ENCODE results near the gene KRTAP4-4.

DNA sequence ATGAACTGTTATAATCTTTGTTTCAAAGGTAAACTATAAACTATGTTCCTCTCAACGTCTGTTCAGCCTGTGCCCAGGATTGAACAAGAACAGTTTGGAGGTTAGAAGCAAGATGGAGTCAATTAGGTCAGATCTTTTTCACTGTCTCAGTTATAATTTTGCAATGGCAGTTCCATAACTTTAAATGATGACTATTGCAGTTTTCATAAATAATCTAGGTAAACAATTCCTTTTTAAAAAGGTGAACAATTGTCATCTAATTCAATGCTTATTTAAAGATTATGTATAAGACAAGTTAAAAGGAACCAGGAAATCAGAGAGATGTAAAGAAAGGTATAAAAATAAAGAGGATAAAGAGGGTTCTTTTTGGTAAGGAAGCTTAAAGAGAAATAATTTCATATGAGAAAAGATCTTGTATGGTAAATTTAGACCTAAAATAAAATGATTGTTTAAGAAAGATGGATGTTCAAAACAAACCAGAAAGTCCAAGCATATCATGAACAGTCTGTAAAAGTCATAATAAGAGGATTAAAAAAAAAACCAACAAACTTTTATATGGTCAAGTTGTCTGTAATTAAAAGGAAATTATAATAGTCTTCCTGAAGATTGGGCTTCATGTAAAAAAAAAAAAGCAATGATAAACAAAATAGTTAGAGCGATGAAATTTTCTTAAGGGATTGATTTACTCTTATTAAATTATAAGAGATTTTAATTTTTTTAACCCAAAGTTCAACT lies 49.2 kb downstream of the KRTAP4-4 start:
- TF ChIP-seq POLR2A (IDR thresholded peaks at IDR 0.05; ENCODE audit: low read length) (no peak), GATA1 (IDR thresholded peaks at IDR 0.05; ENCODE audit: low read depth, low read length) (no peak)

Measured in erythroblast (primary cell).